Progenitor cell of endocrine pancreas (in vitro differentiated cells): ENCODE measurements around the gene TLR8. TPM values are rescaled to one million over a fixed set of nuclear protein-coding genes. Genes with fewer than 3 reads are reported as not detected.
"Not testable (repeated sequence)": the region's sequence is repeated elsewhere in the genome, so short reads cannot be mapped to it uniquely, and the experiment has no call there.

Experiments
- DNase-seq: peaks from one replicate; pipeline ENCODE4 v3.0.0; 2021; ENCODE audit warnings: low spot score; ENCODE audit not compliant: unreplicated experiment
- H3K27ac Mint-ChIP-seq: 2 replicates; pipeline ENCODE4 v1.8.0; 2021; ENCODE audit warnings: mild to moderate bottlenecking, moderate library complexity, mixed read lengths
- H3K27me3 Mint-ChIP-seq: 2 replicates; pipeline ENCODE4 v1.8.0; 2021; ENCODE audit warnings: mixed read lengths
- H3K36me3 Mint-ChIP-seq: 2 replicates; pipeline ENCODE4 v1.8.0; 2022; ENCODE audit warnings: mixed read lengths; ENCODE audit not compliant: insufficient read depth
- H3K4me1 Mint-ChIP-seq: 2 replicates; pipeline ENCODE4 v1.8.0; 2021; ENCODE audit warnings: low read depth, mixed read lengths
- H3K4me3 Mint-ChIP-seq: 2 replicates; pipeline ENCODE4 v1.8.0; 2021; ENCODE audit warnings: low read depth, mild to moderate bottlenecking, moderate library complexity, mixed read lengths
- H3K9me3 Mint-ChIP-seq: 2 replicates; pipeline ENCODE4 v1.8.0; 2021; ENCODE audit warnings: low read depth, mixed read lengths
- CTCF ChIP-seq: fragments of 200-600 bp; sonication (generic); IDR thresholded peaks from one replicate; pipeline ENCODE4 v1.5.0; 2021; ENCODE audit warnings: antibody characterized with exemption, mild to moderate bottlenecking; ENCODE audit not compliant: unreplicated experiment
- total RNA-seq: library from RNA; stranded (reverse); gene quantifications from 2 replicates; pipeline ENCODE4 v1.2.1, GENCODE V29; 2021

The TLR8 gene
- total RNA-seq, 1 donor from 2014 or later = not detected

- TF ChIP-seq CTCF = no peak
- Mint-ChIP-seq H3K4me1 (no peaks in the 10 kb centered on the region), H3K9me3 (peaks cover 26% of the 10 kb centered on the region), H3K27me3 (no peaks in the 10 kb centered on the region), H3K36me3 (no peaks in the 10 kb centered on the region), H3K27ac (no peak overlapping the region), H3K4me3 (no peak overlapping the region)
- DNase-seq = no peak
These were observed 23.7 kb downstream of the TLR8 start for GRCh38 chrX:12930150-12930549.

DNA sequence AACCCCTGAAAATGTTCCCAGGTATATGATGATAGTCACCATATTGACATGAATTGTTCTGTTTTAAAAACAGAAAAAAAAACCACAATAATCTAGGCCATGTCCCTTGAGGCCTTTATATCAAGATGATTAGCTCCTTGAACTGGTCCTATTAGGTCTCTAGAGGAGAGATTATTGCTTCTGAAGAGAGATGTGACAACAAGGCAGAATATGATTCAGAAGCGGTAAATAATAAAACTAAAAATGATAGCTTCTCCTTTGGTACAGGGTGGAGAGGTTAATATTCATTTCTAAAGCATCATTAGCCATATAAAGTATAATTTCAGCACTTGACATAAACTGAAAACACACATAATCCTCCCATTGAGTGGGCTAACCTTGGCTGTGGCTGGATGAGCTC is 25.8 kb downstream of the TLR8 start:
- Mint-ChIP-seq H3K4me1 (no peaks in the 10 kb centered on the region), H3K9me3 (peaks cover 27% of the 10 kb centered on the region)
- no peak for TF ChIP-seq CTCF

GRCh38 chrX:12934850-12935249 is 28.4 kb downstream of the TLR8 start:
- Mint-ChIP-seq H3K27me3 (no peaks in the 10 kb centered on the region), H3K9me3 (peaks cover 30% of the 10 kb centered on the region), H3K4me3 (no peak overlapping the region), H3K27ac (no peak overlapping the region), H3K4me1 (no peaks in the 10 kb centered on the region), H3K36me3 (no peaks in the 10 kb centered on the region)
- DNase-seq = no peak
- no peak for TF ChIP-seq CTCF

More for the DNA sequence above, 25.8 kb downstream of the TLR8 start:
- Mint-ChIP-seq H3K27me3 (no peaks in the 10 kb centered on the region), H3K4me3 (no peak overlapping the region), H3K27ac (no peak overlapping the region), H3K36me3 (no peaks in the 10 kb centered on the region)
- DNase-seq = no peak

GRCh38 chrX:12936947-12937346 is 30.5 kb downstream of the TLR8 start:
- Mint-ChIP-seq H3K27ac (no peak overlapping the region), H3K36me3 (peaks cover 2% of the 10 kb centered on the region), H3K4me1 (no peaks in the 10 kb centered on the region), H3K4me3 (no peak overlapping the region), H3K9me3 (peaks cover 40% of the 10 kb centered on the region), H3K27me3 (no peaks in the 10 kb centered on the region)
- no peak for TF ChIP-seq CTCF
- no peak for DNase-seq

DNA sequence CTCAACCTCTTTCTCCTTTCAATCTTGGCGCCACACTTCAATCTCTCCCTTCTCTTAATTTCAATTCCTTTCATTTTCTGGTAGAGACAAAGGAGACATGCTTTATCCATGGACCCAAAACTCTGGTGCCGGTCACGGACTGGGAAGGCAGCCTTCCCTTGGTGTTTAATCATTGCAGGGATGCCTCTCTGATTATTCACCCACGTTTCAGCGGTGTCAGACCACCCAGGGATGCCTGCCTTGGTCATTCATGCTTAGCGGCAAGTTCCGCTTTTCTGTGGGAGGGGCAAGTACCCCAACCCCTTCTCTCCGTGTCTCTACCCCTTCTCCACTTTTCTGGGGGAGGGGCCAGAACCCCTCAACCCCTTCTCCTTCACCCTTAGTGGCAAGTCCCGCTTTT is 34.1 kb downstream of the TLR8 start:
- peaks cover 38% of the 10 kb centered on the region for H3K9me3 Mint-ChIP-seq
- H3K36me3 Mint-ChIP-seq, H3K4me3 Mint-ChIP-seq, H3K27ac Mint-ChIP-seq, H3K4me1 Mint-ChIP-seq, H3K27me3 Mint-ChIP-seq, DNase-seq: not testable (repeated sequence)

GRCh38 chrX:12943592-12943991 is 37.2 kb downstream of the TLR8 start:
- peaks cover 37% of the 10 kb centered on the region for H3K9me3 Mint-ChIP-seq
- peaks cover 27% of the 10 kb centered on the region for H3K4me1 Mint-ChIP-seq
- H3K4me3 Mint-ChIP-seq, H3K27me3 Mint-ChIP-seq, H3K27ac Mint-ChIP-seq, H3K36me3 Mint-ChIP-seq, DNase-seq: not testable (repeated sequence)

DNA sequence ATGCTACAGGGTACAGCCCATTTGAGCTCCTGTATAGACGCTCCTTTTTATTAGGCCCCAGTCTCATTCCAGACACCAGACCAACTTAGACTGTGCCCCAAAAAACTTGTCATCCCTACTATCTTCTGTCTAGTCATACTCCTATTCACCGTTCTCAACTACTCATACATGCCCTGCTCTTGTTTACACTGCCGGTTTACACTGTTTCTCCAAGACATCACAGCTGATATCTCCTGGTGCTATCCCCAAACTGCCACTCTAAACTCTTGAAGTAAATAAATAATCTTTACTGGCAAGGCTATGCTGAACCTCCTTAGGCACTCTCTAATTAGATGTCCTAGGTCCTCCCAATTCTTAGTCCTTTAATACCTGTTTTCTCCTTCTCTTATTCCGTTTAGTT is 38.0 kb downstream of the TLR8 start:
- DNase-seq, H3K27me3 Mint-ChIP-seq, H3K4me3 Mint-ChIP-seq, H3K36me3 Mint-ChIP-seq: not testable (repeated sequence)
- Mint-ChIP-seq H3K27ac (peak overlapping the region; percentile 17), H3K9me3 (peaks cover 32% of the 10 kb centered on the region), H3K4me1 (peaks cover 33% of the 10 kb centered on the region)
